Measurements from ENCODE around the gene TTLL9. TPM values are rescaled to one million over a fixed set of nuclear protein-coding genes. Genes with fewer than 3 reads are reported as not detected.
"Not testable (repeated sequence)": the region's sequence is repeated elsewhere in the genome, so short reads cannot be mapped to it uniquely, and the experiment has no call there.

TTLL9 gene
- total RNA-seq, 4 donors from 2014 or later, result 0.47 to 1.7 TPM; not detected in 2

- no peak for DNase-seq
- no peaks in the 10 kb centered on the region for H3K9me3 ChIP-seq
- peaks cover 0 to 10% (median 3%) of the 10 kb centered on the region in 4 donors for H3K4me1 ChIP-seq
- H3K36me3 ChIP-seq, result no peaks in the 10 kb centered on the region
- TF ChIP-seq POLR2A (IDR thresholded peaks at IDR 0.05), result no peak
- no peaks in the 10 kb centered on the region for H3K27me3 ChIP-seq
- no peak overlapping the region for H3K4me3 ChIP-seq
- H3K27ac ChIP-seq, result no peak overlapping the region
Measured at GRCh38 chr20:31824125-31824485, 46.3 kb upstream of the TTLL9 start.

GRCh38 chr20:31824554-31825313 is 45.7 kb upstream of the TTLL9 start:
- Histone ChIP-seq H3K4me3 (no peak overlapping the region), H3K27me3 (no peaks in the 10 kb centered on the region), H3K4me1 (peaks cover 0 to 10% (median 3%) of the 10 kb centered on the region in 4 donors), H3K27ac (no peak overlapping the region), H3K36me3 (no peaks in the 10 kb centered on the region), H3K9me3 (no peaks in the 10 kb centered on the region)
- TF ChIP-seq CTCF (IDR thresholded peaks at IDR 0.05) (no peak), POLR2A (IDR thresholded peaks at IDR 0.05) (no peak)
- DNase-seq, result no peak

- peak in 1 of 3 donors; percentile 34 for DNase-seq
- Histone ChIP-seq H3K36me3 (no peaks in the 10 kb centered on the region), H3K9me3 (no peaks in the 10 kb centered on the region), H3K27ac (no peak overlapping the region), H3K4me3 (no peak overlapping the region), H3K27me3 (no peaks in the 10 kb centered on the region), H3K4me1 (peaks cover 0 to 10% (median 3%) of the 10 kb centered on the region in 4 donors)
- no peak for TF ChIP-seq POLR2A (IDR thresholded peaks at IDR 0.05)
- no peak for TF ChIP-seq CTCF (IDR thresholded peaks at IDR 0.05)
Measured at GRCh38 chr20:31826074-31826473, 44.4 kb upstream of the TTLL9 start.

GRCh38 chr20:31827059-31827458 is 43.4 kb upstream of the TTLL9 start:
- DNase-seq, result peak in 1 of 3 donors; percentile 2
- no peaks in the 10 kb centered on the region for H3K36me3 ChIP-seq
- no peak overlapping the region for H3K4me3 ChIP-seq
- H3K9me3 ChIP-seq, result no peaks in the 10 kb centered on the region
- TF ChIP-seq POLR2A (IDR thresholded peaks at IDR 0.05), result no peak
- H3K27me3 ChIP-seq, result no peaks in the 10 kb centered on the region
- peaks cover 0 to 10% (median 3%) of the 10 kb centered on the region in 4 donors for H3K4me1 ChIP-seq
- H3K27ac ChIP-seq, result no peak overlapping the region

GRCh38 chr20:31828016-31828415 is 42.4 kb upstream of the TTLL9 start:
- DNase-seq, H3K4me3 ChIP-seq, H3K9me3 ChIP-seq, H3K27ac ChIP-seq, H3K4me1 ChIP-seq, H3K36me3 ChIP-seq, H3K27me3 ChIP-seq: not testable (repeated sequence)

GRCh38 chr20:31829731-31830130 is 40.7 kb upstream of the TTLL9 start:
- H3K4me1 ChIP-seq, result peaks cover 0 to 4% (median 0%) of the 10 kb centered on the region in 4 donors
- no peaks in the 10 kb centered on the region for H3K27me3 ChIP-seq
- H3K4me3 ChIP-seq, result no peak overlapping the region
- peak in 1 of 3 donors; percentile 36 for DNase-seq
- TF ChIP-seq POLR2A (IDR thresholded peaks at IDR 0.05) (no peak), CTCF (IDR thresholded peaks at IDR 0.05) (no peak)
- H3K27ac ChIP-seq, result no peak overlapping the region
- H3K9me3 ChIP-seq, result no peaks in the 10 kb centered on the region
- no peaks in the 10 kb centered on the region for H3K36me3 ChIP-seq

GRCh38 chr20:31830406-31830981 is 39.9 kb upstream of the TTLL9 start:
- no peak for DNase-seq
- Histone ChIP-seq H3K4me3 (no peak overlapping the region), H3K4me1 (peaks cover 0 to 4% (median 0%) of the 10 kb centered on the region in 4 donors), H3K27me3 (no peaks in the 10 kb centered on the region), H3K36me3 (no peaks in the 10 kb centered on the region), H3K27ac (no peak overlapping the region), H3K9me3 (no peaks in the 10 kb centered on the region)
- TF ChIP-seq POLR2A (IDR thresholded peaks at IDR 0.05) (no peak), CTCF (IDR thresholded peaks at IDR 0.05) (no peak)
